Right cardiac atrium (tissue), 5 donors: ENCODE measurements around the gene MRPL14. TPM values are rescaled to one million over a fixed set of nuclear protein-coding genes. Genes with fewer than 3 reads are reported as not detected.
A peak's percentile ranks its signal among the peaks of the same experiment; 100 is the strongest.

Experiments
- ATAC-seq, 2 donors: fragments of 200-7000 bp; cut with Tn5 transposase; one replicate each; pipeline versions ENCODE4 v1.8.0 to v1.9.1; 2020; ENCODE audit warnings: moderate library complexity in 2 of 2, mild to moderate bottlenecking in 1 of 2
- DNase-seq, 3 donors: peaks; one replicate each; pipeline ENCODE4 v3.0.0-alpha.2; 2020
- H3K27ac ChIP-seq: one replicate; pipeline ENCODE4 v1.5.1; 2013; ENCODE audit warnings: mild to moderate bottlenecking, low read length, control low read depth, moderate library complexity
- H3K27me3 ChIP-seq: one replicate; pipeline ENCODE4 v1.6.1; 2013; ENCODE audit not compliant: control insufficient read depth, insufficient read depth
- H3K4me1 ChIP-seq: one replicate; pipeline ENCODE4 v1.6.1; 2013; ENCODE audit warnings: low read length; ENCODE audit not compliant: control insufficient read depth, insufficient read depth
- H3K4me3 ChIP-seq: one replicate; pipeline ENCODE4 v1.5.1; 2013; ENCODE audit warnings: low read length, control low read depth
- H3K9me3 ChIP-seq: one replicate; pipeline ENCODE4 v1.6.1; 2013; ENCODE audit warnings: low read length; ENCODE audit not compliant: control insufficient read depth
- WGBS: extraction: QIAGEN DNeasy Blood & Tissue Kit; methylation state at CpG from one replicate; pipeline ENCODE4 v1.1.7; 2013; 5-methylcytosine and 5-hydroxymethylcytosine counted together
- intact Hi-C, 4 donors: fragments of 100-400 bp; cut with DNase I; formaldehyde crosslinking; loops; one replicate each; pipeline versions ENCODE4 v1.11.0 to v1.14.0; 2022 to 2023
- long read RNA-seq, 4 donors: library from polyadenylated mRNA; unstranded; transcript quantifications; one replicate each; pipeline ENCODE4 v2.0.0, GENCODE V29; 2020 to 2021
- polyA plus RNA-seq: library from polyadenylated mRNA; stranded (reverse); fragments of 200-250 nt; gene quantifications from one replicate; pipeline ENCODE4 v1.2.3, GENCODE V29; 2013
- total RNA-seq, 4 donors: library from RNA; stranded (reverse); fragmentation: NEBNext Ultra II Directional; extraction: Animal tissue kit (Norgen Biotek cat#: 25700); gene quantifications; one replicate each; pipeline ENCODE4 v1.2.1, GENCODE V29; 2021
- donor health status: healthy with polysubstance abuse.
- donor health status: DM: no; HTN: yes; CAD: no.
- donor health status: DM: no; HTN: no; CAD: no.
- donor health status: DM: no; HTN: yes; CAD: no; lungs with severe emphysema.
- donor health status: DM: yes; HTN: yes; CAD: no.

The MRPL14 gene
- total RNA-seq (10 to 100 TPM; 31.0 to 38.1 (median 36.6) TPM), polyA plus RNA-seq (44.7 TPM)
- long read RNA-seq, donor 1, transcript MRPL14-201 (3 exons, 959 nt) = major isoform, 37 of 39 reads
- long read RNA-seq, donor 1, partial matches to known transcripts = 0 of 39 reads
- long read RNA-seq, donor 1, other reads (novel, unspliced or antisense) = 2 of 39 reads
- long read RNA-seq, donor 2, transcript MRPL14-201 (3 exons, 959 nt) = major isoform, 33 of 37 reads
- long read RNA-seq, donor 2, partial matches to known transcripts = 1 of 37 reads
- long read RNA-seq, donor 2, other reads (novel, unspliced or antisense) = 3 of 37 reads
- long read RNA-seq, donor 3, transcript MRPL14-201 (3 exons, 959 nt) = major isoform, 31 of 34 reads
- long read RNA-seq, donor 3, partial matches to known transcripts = 3 of 34 reads
- long read RNA-seq, donor 3, other reads (novel, unspliced or antisense) = 0 of 34 reads
- long read RNA-seq, donor 4, transcript MRPL14-201 (3 exons, 959 nt) = major isoform, 23 of 26 reads
- long read RNA-seq, donor 4, partial matches to known transcripts = 1 of 26 reads
- long read RNA-seq, donor 4, other reads (novel, unspliced or antisense) = 2 of 26 reads

DNA sequence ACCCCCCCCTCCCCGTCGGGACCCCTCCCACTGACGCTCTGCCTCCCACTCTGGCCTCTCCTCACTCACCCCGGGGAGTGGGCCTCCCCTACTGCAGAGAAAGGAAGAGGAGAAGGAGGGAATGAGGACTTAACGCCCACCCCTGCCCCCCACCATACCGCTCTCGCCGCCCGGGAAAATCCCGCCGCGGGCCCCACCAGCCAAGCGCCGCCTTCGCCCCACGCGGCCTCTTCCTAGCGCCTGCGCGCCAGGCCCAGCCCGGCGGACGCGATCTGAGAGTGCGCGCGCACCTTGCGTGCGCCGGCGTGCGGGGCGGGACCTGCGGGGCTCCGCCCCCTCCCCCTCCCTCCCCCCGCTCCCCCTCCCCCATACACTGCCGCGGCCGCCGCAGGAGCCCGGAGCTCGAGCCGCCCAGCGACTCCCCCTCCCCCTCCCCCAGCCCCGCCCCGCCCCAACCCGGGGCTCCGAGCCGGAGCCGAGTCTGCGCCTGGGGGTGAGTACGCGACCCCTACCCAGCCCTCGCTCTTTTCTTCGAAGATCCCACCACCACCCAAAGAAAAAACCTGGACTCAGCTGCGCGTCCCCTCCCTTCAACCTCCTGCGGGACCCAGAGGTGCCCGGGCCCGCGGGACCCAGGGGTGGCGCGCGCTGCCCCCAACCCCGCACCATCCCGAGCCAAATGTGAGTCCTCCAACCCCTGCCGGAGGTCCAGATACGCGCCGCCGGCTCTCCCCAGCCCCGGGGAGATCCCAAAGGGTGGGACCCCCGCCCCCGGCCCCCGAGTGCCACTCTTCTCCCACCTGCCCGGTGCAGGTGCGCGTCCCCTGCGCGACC lies at the start of gene MRPL14, which contains the start of gene TMEM63B:
Gene MRPL14, minus strand, starts transcription at position 267 of the 834 bp plus-strand sequence. CDS start 10,841 bp downstream, outside the sequence.
Gene TMEM63B, plus strand, starts transcription at position 369 of the 834 bp plus-strand sequence. CDS start 7,031 bp downstream, outside the sequence.
- DNase-seq = peak; percentile 90 to 97 (median 97)
- H3K4me1 ChIP-seq = peaks cover 12% of the 10 kb centered on the region
- H3K27ac ChIP-seq = peak within 1 kb of the TSS; percentile 68
- H3K4me3 ChIP-seq = peak within 1 kb of the TSS; percentile 94
- ATAC-seq = peak; percentile 95 to 96
- H3K9me3 ChIP-seq = no peaks in the 10 kb centered on the region
- H3K27me3 ChIP-seq = no peaks in the 10 kb centered on the region
- under 1% methylated on average over 77 of the region's 80 CpGs for WGBS
- intact Hi-C loops = no loop called here

DNA sequence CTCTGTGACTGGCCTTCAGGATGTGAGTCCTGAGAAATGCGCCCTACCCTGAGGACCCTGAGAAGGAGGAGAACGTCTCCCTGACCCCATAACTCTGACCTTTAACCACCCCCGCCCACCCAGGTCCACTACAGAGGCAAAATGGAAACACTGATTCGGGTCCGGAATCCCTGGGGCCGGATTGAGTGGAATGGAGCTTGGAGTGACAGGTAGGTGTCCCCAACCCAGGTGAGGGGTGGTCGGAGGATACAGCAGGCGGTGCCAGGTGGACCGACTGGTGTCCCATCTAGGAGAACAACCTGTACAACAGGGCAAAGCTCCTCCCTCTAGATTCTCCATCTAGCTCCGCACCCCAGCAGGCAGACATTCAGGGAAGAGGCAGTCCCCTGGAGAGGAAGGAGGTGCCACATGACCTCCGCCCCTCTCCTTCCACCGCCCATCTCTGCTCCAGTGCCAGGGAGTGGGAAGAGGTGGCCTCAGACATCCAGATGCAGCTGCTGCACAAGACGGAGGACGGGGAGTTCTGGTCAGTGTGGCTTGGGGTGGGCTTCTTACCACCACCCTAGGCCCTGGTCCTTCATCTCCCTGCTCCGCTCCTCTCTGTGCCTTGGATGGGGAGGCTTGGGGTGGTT lies 49.0 kb upstream of the MRPL14 start:
- ATAC-seq (no peak), DNase-seq (no peak)
- no peak overlapping the region for H3K27ac ChIP-seq
- no peaks in the 10 kb centered on the region for H3K9me3 ChIP-seq
- WGBS = 79% methylated on average over 15 of the region's 15 CpGs
- H3K4me1 ChIP-seq = peaks cover 5% of the 10 kb centered on the region
- H3K4me3 ChIP-seq = no peak overlapping the region
- no peaks in the 10 kb centered on the region for H3K27me3 ChIP-seq
- intact Hi-C loops = loop anchor here in 2 of 4 donors (5.0 to 10.0 kb wide), 3 partner anchors 41 to 159 kb away; partner anchors contain the start of genes AARS2 (in 1 of the 2) and MYMX (in 1 of the 2)

DNA sequence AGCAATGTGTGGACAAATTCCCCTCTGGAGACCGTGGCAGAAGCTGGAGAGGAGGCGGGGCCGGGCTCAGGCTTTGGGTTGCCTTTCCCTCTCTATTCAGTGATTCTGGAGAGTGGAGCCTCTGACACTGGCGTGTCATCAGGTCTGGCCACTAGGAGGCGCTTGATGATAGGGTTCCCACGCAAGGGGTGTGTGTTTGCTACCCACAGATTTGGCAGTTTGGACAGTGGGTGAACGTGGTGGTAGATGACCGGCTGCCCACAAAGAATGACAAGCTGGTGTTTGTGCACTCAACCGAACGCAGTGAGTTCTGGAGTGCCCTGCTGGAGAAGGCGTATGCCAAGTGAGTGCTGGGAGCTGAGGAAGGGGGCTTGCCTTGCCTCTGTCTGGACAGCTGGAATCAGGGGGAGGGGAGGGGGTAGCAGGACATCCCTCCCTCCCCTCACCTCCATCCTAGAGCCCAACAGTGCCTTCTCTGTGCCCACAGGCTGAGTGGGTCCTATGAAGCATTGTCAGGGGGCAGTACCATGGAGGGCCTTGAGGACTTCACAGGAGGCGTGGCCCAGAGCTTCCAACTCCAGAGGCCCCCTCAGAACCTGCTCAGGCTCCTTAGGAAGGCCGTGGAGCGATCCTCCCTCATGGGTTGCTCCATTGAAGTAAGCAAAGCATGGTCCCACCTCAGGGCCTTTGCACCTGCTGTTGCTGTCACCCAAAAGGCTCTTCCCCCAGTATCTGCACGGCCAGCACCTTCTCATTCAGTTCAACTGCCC lies 45.7 kb upstream of the MRPL14 start:
- DNase-seq = peak; percentile 88 to 96 (median 94)
- intact Hi-C loops = loop anchor here (5.0 to 10.0 kb wide), 3 partner anchors 59 to 162 kb away; partner anchors contain the start of gene AARS2 (in 1 of the 4)
- Histone ChIP-seq H3K27me3 (no peaks in the 10 kb centered on the region), H3K4me1 (peaks cover 7% of the 10 kb centered on the region), H3K4me3 (no peak overlapping the region), H3K27ac (no peak overlapping the region), H3K9me3 (no peaks in the 10 kb centered on the region)
- 27% methylated on average over 15 of the region's 15 CpGs for whole genome bisulfite sequencing
- peak; percentile 90 to 92 for ATAC-seq

DNA sequence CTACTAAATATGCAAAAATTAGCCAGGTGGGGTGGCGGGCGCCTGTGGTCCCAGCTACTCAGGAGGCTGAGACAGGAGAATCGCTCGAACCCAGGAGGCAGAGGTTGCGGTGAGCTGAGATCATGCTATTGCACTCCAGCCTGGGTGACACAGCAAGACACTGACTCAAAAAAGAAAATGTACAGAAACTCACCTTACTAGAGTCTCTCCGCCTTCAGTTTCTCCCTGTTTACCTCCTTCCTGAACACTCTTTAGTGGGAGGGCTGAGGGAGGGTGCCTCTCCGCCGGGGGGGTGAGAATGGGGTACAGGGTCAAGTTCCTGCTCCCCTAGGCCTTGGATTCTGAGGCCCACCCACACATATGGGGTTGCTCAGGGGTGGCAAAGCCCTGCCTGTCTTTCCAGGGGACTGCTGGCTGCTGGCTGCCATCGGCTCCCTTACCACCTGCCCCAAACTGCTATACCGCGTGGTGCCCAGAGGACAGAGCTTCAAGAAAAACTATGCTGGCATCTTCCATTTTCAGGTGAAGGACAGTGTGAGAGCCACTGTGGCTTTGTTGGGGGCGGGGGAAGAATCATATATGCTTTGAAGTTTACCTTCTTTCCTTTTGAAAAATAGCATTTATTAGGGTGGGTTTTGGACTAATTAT lies 44.8 kb upstream of the MRPL14 start:
- WGBS = 80% methylated on average over 12 of the region's 12 CpGs
- Histone ChIP-seq H3K4me3 (no peak overlapping the region), H3K27ac (no peak overlapping the region), H3K4me1 (peaks cover 4% of the 10 kb centered on the region), H3K9me3 (no peaks in the 10 kb centered on the region), H3K27me3 (no peaks in the 10 kb centered on the region)
- no peak for ATAC-seq
- no peak for DNase-seq
- intact Hi-C loops = loop anchor here (5.0 to 10.0 kb wide), 3 partner anchors 60 to 163 kb away; partner anchors contain the start of gene AARS2 (in 1 of the 4)

DNA sequence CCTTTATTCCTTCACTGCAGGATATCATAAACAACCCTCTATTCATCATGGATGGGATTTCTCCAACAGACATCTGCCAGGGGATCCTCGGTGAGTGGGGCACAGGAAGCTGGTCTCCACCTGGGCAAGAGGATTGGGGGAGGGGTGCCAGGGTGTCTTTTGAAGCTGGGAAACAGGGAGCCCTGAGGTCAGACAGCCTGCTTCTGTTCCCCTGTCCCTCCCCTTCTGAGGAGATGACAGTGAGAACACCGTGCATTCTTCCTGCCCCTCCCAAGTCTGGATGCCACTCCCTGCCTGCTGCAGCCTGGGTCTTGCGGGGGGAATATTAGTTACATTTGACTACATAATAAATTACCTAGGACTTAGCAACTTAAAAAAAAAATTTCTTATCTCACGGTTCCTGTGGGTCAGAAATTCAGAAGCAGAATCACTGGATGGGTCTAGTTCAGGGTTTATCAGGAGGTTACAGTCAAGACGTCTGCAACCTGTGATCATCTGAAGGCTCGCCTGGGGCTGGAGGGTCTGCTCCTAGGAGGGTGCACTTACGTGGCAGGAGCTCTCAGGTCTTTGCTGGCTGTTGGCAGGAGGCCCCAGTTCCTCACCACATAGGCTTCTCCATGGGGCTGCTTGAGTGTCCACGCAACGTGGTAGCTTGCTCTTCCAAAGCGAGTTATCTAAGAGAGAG lies 42.8 kb upstream of the MRPL14 start:
- WGBS = 75% methylated on average over 10 of the region's 10 CpGs

DNA sequence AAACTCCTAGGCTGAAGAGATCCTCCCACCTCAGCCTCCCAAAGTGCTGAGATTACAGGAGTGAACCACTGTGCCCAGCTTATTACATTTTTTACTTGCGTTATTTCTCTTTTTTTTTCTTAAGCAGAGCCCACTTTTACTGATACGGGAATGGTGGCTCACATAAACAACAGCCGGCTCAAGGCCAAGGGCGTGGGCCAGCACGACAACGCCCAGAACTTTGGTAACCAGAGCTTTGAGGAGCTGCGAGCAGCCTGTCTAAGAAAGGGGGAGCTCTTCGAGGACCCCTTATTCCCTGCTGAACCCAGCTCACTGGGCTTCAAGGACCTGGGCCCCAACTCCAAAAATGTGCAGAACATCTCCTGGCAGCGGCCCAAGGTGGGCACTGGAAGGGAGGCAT lies 41.9 kb upstream of the MRPL14 start:
- 53% methylated on average over 9 of the region's 9 CpGs for WGBS
- DNase-seq (peak in 1 of 3 donors; percentile 86), ATAC-seq (no peak)
- Histone ChIP-seq H3K27me3 (no peaks in the 10 kb centered on the region), H3K27ac (no peak overlapping the region), H3K4me1 (peaks cover 2% of the 10 kb centered on the region), H3K9me3 (no peaks in the 10 kb centered on the region), H3K4me3 (no peak overlapping the region)
- intact Hi-C loops = no loop called here

More for the DNA sequence above, 42.8 kb upstream of the MRPL14 start:
- intact Hi-C loops = loop anchor here (5.0 to 10.0 kb wide), 3 partner anchors 62 to 165 kb away; partner anchors contain the start of gene AARS2 (in 1 of the 4)
- Histone ChIP-seq H3K4me1 (peaks cover 2% of the 10 kb centered on the region), H3K27me3 (no peaks in the 10 kb centered on the region), H3K9me3 (no peaks in the 10 kb centered on the region), H3K4me3 (no peak overlapping the region), H3K27ac (no peak overlapping the region)
- ATAC-seq (no peak), DNase-seq (no peak)

DNA sequence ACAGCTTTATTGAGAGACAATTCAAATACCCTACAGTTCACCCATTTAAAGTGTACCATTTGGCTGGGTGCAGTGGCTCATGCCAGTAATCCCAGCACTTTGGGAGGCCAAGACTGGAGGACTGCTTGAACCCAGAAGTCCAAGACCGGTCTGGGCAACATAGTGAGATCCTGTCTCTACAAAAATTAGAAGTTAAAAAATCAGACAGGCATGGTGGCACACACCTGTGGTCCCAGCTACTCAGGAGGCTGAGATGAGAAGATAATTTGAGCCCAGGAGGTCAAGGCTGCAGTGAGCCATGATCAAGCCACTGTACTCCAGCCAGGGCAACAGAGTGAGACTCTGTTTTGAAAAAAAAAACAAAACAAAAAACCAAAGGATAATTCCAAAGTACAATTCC lies 40.3 kb upstream of the MRPL14 start:
- Histone ChIP-seq H3K4me1 (peaks cover 2% of the 10 kb centered on the region), H3K27me3 (no peaks in the 10 kb centered on the region), H3K27ac (no peak overlapping the region), H3K4me3 (no peak overlapping the region), H3K9me3 (no peaks in the 10 kb centered on the region)
- intact Hi-C loops = no loop called here
- 98% methylated on average over 1 of the region's 1 CpG for WGBS
- no peak for DNase-seq
- no peak for ATAC-seq

DNA sequence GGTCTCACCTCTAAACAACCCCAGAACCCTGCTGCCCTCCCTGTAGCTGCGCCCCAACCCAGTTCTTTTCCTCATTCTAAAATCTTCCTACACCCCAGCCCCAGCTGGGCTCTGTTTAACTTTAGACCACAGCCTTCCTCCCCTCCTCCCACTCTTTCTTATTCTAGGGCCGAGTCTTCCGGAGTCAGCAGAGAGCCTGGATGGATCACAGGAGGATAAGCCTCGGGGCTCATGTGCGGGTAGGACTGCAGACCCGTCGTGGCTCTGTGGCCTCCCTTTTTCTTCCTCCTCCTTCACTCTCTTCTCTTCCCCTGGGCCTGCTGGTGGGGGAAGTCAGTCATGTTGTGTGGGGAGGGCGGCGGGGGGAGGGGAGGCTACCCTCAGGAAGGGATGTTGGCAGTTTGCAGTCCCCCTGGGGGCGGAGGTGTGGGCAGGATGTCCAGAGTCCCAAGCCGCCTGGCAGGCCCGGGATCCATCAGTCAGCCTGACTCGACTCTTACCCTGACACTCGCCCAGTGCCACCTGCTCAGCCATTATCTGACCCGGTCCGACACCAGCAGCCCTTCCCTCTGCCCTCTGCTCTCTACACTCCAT lies 39.4 kb upstream of the MRPL14 start:
- no peak overlapping the region for H3K4me3 ChIP-seq
- no peaks in the 10 kb centered on the region for H3K9me3 ChIP-seq
- H3K27ac ChIP-seq = no peak overlapping the region
- intact Hi-C loops = no loop called here
- DNase-seq (no peak), ATAC-seq (no peak)
- WGBS = 40% methylated on average over 16 of the region's 16 CpGs
- peaks cover 2% of the 10 kb centered on the region for H3K4me1 ChIP-seq
- no peaks in the 10 kb centered on the region for H3K27me3 ChIP-seq

DNA sequence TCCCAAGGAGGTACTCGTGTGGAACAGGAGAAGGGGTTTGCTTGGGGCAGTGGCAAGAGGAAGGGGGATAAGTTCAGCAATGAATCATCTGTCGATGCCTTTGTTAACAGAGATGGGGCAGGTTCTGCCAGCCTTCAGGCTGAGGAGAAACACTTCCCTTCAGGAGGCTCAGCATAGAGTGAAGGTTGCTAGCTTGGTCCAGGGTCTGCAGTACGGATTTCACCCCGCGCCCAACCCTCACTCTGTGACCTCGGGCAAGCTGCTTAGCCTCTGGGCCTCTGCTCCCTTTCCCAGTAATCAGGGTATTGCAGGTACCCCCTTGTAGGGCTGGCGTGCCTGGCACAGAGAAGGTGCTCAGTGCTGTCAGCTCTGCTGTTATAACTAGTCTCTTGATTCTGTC lies 38.9 kb upstream of the MRPL14 start:
- 82% methylated on average over 7 of the region's 7 CpGs for WGBS
- intact Hi-C loops = no loop called here
- H3K4me3 ChIP-seq = no peak overlapping the region
- H3K27me3 ChIP-seq = no peaks in the 10 kb centered on the region
- no peak for ATAC-seq
- H3K4me1 ChIP-seq = peaks cover 2% of the 10 kb centered on the region
- H3K27ac ChIP-seq = no peak overlapping the region
- H3K9me3 ChIP-seq = no peaks in the 10 kb centered on the region
- no peak for DNase-seq
